Activated gamma-delta T cell treated with Interleukin-2 at 50 U/mL for 16 hours (primary cell): Measurements from ENCODE around the gene RPS25.
"Not testable (repeated sequence)": the region's sequence is repeated elsewhere in the genome, so short reads cannot be mapped to it uniquely, and the experiment has no call there.

Source experiments
- DNase-seq: peaks from one replicate; pipeline ENCODE4 v3.0.0-alpha.2; 2020

Gene RPS25

GRCh38 chr11:119018074-119018938 lies at the start of gene RPS25, which contains the start of gene TRAPPC4:
TSS of gene RPS25 (minus strand) at chr11:119018343. CDS start at chr11:119018284, 59 bp downstream.
TSS of gene TRAPPC4 (plus strand) at chr11:119018766. CDS start at chr11:119018796, 30 bp downstream.
- peak; percentile 93 for DNase-seq

- DNase-seq = peak; percentile 98
Measured at GRCh38 chr11:119067371-119068222, 49.5 kb upstream of the RPS25 start, which contains the start of gene VPS11. TSS of gene VPS11 (plus strand) at chr11:119067818. CDS start at chr11:119067824, 6 bp downstream.

GRCh38 chr11:119065369-119065768 lies 47.2 kb upstream of the RPS25 start:
- peak; percentile 19 for DNase-seq

- no peak for DNase-seq
Measured at GRCh38 chr11:119062779-119063178, 44.6 kb upstream of the RPS25 start.

GRCh38 chr11:119061256-119061655 lies 43.1 kb upstream of the RPS25 start:
- no peak for DNase-seq

- DNase-seq = not testable (repeated sequence)
Measured at GRCh38 chr11:119059128-119059527, 41.0 kb upstream of the RPS25 start.

GRCh38 chr11:119057000-119057769 lies 39.0 kb upstream of the RPS25 start, which contains the start of gene HYOU1:
TSS of gene HYOU1 (minus strand) at chr11:119057205. CDS start at chr11:119056160, 1,045 bp downstream.
- peak; percentile 99 for DNase-seq

GRCh38 chr11:119056421-119056999 lies 38.4 kb upstream of the RPS25 start:
- peak; percentile 37 for DNase-seq

GRCh38 chr11:119055901-119056300 lies 37.8 kb upstream of the RPS25 start:
- DNase-seq = no peak

GRCh38 chr11:119054418-119054817 lies 36.3 kb upstream of the RPS25 start:
- no peak for DNase-seq

- DNase-seq = no peak
Measured at GRCh38 chr11:119052163-119052814, 34.1 kb upstream of the RPS25 start.

GRCh38 chr11:119051440-119052162 lies 33.5 kb upstream of the RPS25 start:
- no peak for DNase-seq

- DNase-seq = no peak
Measured at GRCh38 chr11:119049081-119049480, 30.9 kb upstream of the RPS25 start.

GRCh38 chr11:119048644-119049043 lies 30.5 kb upstream of the RPS25 start:
- no peak for DNase-seq

- DNase-seq = no peak
Measured at GRCh38 chr11:119047205-119047604, 29.1 kb upstream of the RPS25 start.

- no peak for DNase-seq
Measured at GRCh38 chr11:119046489-119046888, 28.3 kb upstream of the RPS25 start.

GRCh38 chr11:119044708-119045107 lies 26.6 kb upstream of the RPS25 start:
- DNase-seq = no peak

- DNase-seq = no peak
Measured at GRCh38 chr11:119042927-119043326, 24.8 kb upstream of the RPS25 start.

- DNase-seq = no peak
Measured at GRCh38 chr11:119041821-119042514, 23.8 kb upstream of the RPS25 start.

GRCh38 chr11:119039471-119039870 lies 21.3 kb upstream of the RPS25 start:
- not testable (repeated sequence) for DNase-seq
